PC-3 (cell line): ENCODE data around the gene AGPS. TPM values are rescaled to one million over a fixed set of nuclear protein-coding genes. Genes with fewer than 3 reads are reported as not detected.

Experiments
- ATAC-seq: fragments of 200-7000 bp; cut with Tn5 transposase; 2 replicates; pipeline ENCODE4 v1.9.1; 2020; ENCODE audit warnings: mild to moderate bottlenecking, moderate library complexity
- BruUV-seq: library from RNA; stranded (reverse); fragments of 400-500 nt; replicated peaks from 2 replicates; lab custom pipeline; 2021; lab: Mats Ljungman, UMichigan
- CTCF ChIA-PET: fragments of 300-600 bp; sonication (Branson Sonifier 250); formaldehyde crosslinking; loops from one replicate; lab custom pipeline; 2022; ENCODE audit warnings: antibody characterized with exemption; lab: Charles Lee
- POLR2A ChIA-PET: fragments of 300-600 bp; sonication (Branson Sonifier 250); formaldehyde crosslinking; loops from one replicate; lab custom pipeline; 2022; ENCODE audit warnings: antibody characterized with exemption; ENCODE audit not compliant: unreplicated experiment; lab: Charles Lee
- DNase-seq: peaks from one replicate; pipeline ENCODE4 v3.0.0-alpha.2; 2015
- H2AFZ ChIP-seq: fragments of 300-600 bp; sonication (generic); 2 replicates; pipeline ENCODE4 v1.6.0; 2016; ENCODE audit warnings: antibody characterized with exemption, low read length
- H3F3A ChIP-seq: fragments of 300-600 bp; sonication (generic); one replicate; pipeline ENCODE4 v1.6.0; 2017; ENCODE audit warnings: antibody characterized with exemption, low read length, control low read depth, mild to moderate bottlenecking; ENCODE audit not compliant: unreplicated experiment
- H3K27ac ChIP-seq: fragments of 300-600 bp; sonication (generic); 2 replicates; pipeline ENCODE4 v1.5.1; 2016; ENCODE audit warnings: mild to moderate bottlenecking, low read length
- H3K27me3 ChIP-seq: fragments of 300-600 bp; sonication (generic); 2 replicates; pipeline ENCODE4 v1.6.1; 2016; ENCODE audit warnings: low read length, mixed read lengths
- H3K36me3 ChIP-seq: fragments of 300-600 bp; sonication (generic); 2 replicates; pipeline ENCODE4 v1.6.1; 2016; ENCODE audit warnings: low read depth, mixed run types, low read length, mixed read lengths
- H3K4me1 ChIP-seq: fragments of 300-600 bp; sonication (generic); 2 replicates; pipeline ENCODE4 v1.5.1; 2016; ENCODE audit warnings: low read length; ENCODE audit not compliant: insufficient read depth
- H3K4me2 ChIP-seq: fragments of 300-600 bp; sonication (generic); 2 replicates; pipeline ENCODE4 v1.6.0; 2016; ENCODE audit warnings: low read length
- H3K4me3 ChIP-seq: fragments of 300-600 bp; sonication (generic); 2 replicates; pipeline ENCODE4 v1.5.1; 2016; ENCODE audit warnings: mild to moderate bottlenecking, low read length, mixed read lengths
- H3K79me2 ChIP-seq: fragments of 300-600 bp; sonication (generic); 2 replicates; pipeline ENCODE4 v1.6.1; 2017; ENCODE audit warnings: low read length, mixed read lengths
- H3K9ac ChIP-seq: fragments of 300-600 bp; sonication (generic); 2 replicates; pipeline ENCODE4 v1.6.0; 2016; ENCODE audit warnings: mild to moderate bottlenecking, low read length
- H3K9me2 ChIP-seq: fragments of 300-600 bp; sonication (generic); replicated peaks from 2 replicates; pipeline ENCODE4 v1.6.1; 2016; ENCODE audit warnings: mixed run types, low read length, mixed read lengths
- H3K9me3 ChIP-seq: fragments of 300-600 bp; sonication (generic); 2 replicates; pipeline ENCODE4 v1.6.1; 2016; ENCODE audit warnings: low read length, mixed read lengths
- H4K20me1 ChIP-seq: fragments of 300-600 bp; sonication (generic); 2 replicates; pipeline ENCODE4 v1.6.1; 2016; ENCODE audit warnings: low read length, mixed read lengths
- EZH2 ChIP-seq: fragments of 300-600 bp; sonication (generic); IDR thresholded peaks from one replicate; pipeline ENCODE4 v1.6.1; 2017; ENCODE audit warnings: antibody characterized with exemption, mild to moderate bottlenecking, low read length; ENCODE audit not compliant: unreplicated experiment
- EZH2phosphoT487 ChIP-seq: fragments of 300-600 bp; sonication (generic); IDR thresholded peaks from 2 replicates; pipeline ENCODE4 v1.6.1; 2018; ENCODE audit warnings: mild to moderate bottlenecking, antibody characterized with exemption, low read length, borderline replicate concordance
- intact Hi-C: fragments of 100-400 bp; cut with micrococcal nuclease; formaldehyde crosslinking; loops from 2 replicates; pipeline ENCODE4 v1.9.0; 2023
- total RNA-seq: library from RNA; depleted of rRNA; stranded (reverse); fragments of >200 nt; gene quantifications from 2 replicates; pipeline ENCODE4 v1.2.3, GENCODE V29; 2014
- TF ChIP-seq, protein P1 (sequence below): fragments of 300-600 bp; sonication (generic); conservative IDR thresholded peaks from 2 replicates; pipeline ENCODE4 v1.5.1; 2017; ENCODE audit warnings: antibody characterized with exemption, low read depth, mild to moderate bottlenecking, low read length

Gene AGPS
- total RNA-seq, 1 experiment from 2014 or later: 147 TPM

DNA sequence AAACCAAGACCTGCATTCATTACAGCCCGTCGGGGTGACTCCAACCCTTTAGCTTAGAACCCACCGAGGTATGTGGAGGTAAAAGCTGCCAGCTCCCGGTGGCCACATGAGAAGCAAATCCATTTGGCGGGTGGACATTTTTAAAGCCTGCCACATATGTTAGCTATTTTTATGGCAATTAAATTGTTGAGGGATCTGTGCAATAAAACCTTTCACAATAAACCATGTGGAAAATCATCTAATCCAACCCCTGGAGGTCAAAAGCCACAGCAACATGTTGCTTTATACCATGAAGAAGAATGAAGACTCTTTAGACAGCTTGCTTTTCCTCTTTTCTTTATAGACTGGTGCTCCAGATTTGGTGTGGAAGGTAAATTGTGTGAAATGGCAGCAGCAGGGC is 176.3 kb downstream of the AGPS start:
- DNase-seq: no peak
- no peaks in the 10 kb centered on the region for H3K36me3 ChIP-seq
- no peak overlapping the region for H3K4me3 ChIP-seq
- H3K27ac ChIP-seq: no peak overlapping the region
- H4K20me1 ChIP-seq: no peaks in the 10 kb centered on the region
- no peak overlapping the region for H3K9ac ChIP-seq
- H3K9me2 ChIP-seq: no peaks in the 10 kb centered on the region
- H3K27me3 ChIP-seq: no peaks in the 10 kb centered on the region
- no peaks in the 10 kb centered on the region for H3K79me2 ChIP-seq
- no peaks in the 10 kb centered on the region for H3K9me3 ChIP-seq
- peaks cover 6% of the 10 kb centered on the region for H3K4me1 ChIP-seq
- TF ChIP-seq, protein P1, sequence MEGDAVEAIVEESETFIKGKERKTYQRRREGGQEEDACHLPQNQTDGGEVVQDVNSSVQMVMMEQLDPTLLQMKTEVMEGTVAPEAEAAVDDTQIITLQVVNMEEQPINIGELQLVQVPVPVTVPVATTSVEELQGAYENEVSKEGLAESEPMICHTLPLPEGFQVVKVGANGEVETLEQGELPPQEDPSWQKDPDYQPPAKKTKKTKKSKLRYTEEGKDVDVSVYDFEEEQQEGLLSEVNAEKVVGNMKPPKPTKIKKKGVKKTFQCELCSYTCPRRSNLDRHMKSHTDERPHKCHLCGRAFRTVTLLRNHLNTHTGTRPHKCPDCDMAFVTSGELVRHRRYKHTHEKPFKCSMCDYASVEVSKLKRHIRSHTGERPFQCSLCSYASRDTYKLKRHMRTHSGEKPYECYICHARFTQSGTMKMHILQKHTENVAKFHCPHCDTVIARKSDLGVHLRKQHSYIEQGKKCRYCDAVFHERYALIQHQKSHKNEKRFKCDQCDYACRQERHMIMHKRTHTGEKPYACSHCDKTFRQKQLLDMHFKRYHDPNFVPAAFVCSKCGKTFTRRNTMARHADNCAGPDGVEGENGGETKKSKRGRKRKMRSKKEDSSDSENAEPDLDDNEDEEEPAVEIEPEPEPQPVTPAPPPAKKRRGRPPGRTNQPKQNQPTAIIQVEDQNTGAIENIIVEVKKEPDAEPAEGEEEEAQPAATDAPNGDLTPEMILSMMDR: no peak
- TF ChIP-seq EZH2phosphoT487 (no peak), EZH2 (no peak)
- ATAC-seq: no peak
- no peak overlapping the region for H3K4me2 ChIP-seq
- intact Hi-C loops: no loop called here
- ChIA-PET POLR2A (no interaction called here), CTCF (no interaction called here)
- no TSS peak for BruUV-seq
- no peak overlapping the region for H2AFZ ChIP-seq
- no peaks in the 10 kb centered on the region for H3F3A ChIP-seq

DNA sequence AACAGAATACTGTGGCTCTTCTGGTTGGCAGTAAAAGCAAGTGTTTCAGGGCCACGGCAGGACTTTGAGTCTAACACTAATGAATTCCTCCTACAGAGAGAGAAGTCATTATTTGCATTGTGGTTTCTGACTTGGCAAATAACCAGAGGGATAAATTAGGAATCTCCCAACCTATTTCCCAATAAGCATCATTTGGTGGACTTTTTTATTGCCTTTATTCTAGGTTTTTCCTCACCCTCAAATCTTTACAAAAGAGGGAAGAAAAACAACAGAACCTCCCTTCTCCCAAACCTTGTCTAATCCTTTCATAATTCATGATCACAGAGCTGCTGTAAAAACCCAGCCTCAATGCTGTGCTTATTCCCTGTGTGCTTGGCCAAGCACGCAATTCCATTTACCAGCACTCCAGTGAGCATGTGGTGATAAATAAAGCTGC is 179.7 kb downstream of the AGPS start:
- H3K36me3 ChIP-seq: no peaks in the 10 kb centered on the region
- H3K79me2 ChIP-seq: no peaks in the 10 kb centered on the region
- no peaks in the 10 kb centered on the region for H3K9me2 ChIP-seq
- H2AFZ ChIP-seq: no peak overlapping the region
- peaks cover 6% of the 10 kb centered on the region for H3K4me1 ChIP-seq
- H3K4me2 ChIP-seq: no peak overlapping the region
- no peak overlapping the region for H3K9ac ChIP-seq
- no peaks in the 10 kb centered on the region for H4K20me1 ChIP-seq
- ATAC-seq (peak; percentile 73), DNase-seq (peak; percentile 72)
- CTCF ChIA-PET: no interaction called here
- no peak overlapping the region for H3K27ac ChIP-seq
- no TSS peak for BruUV-seq
- no peaks in the 10 kb centered on the region for H3K9me3 ChIP-seq
- POLR2A ChIA-PET: no interaction called here
- TF ChIP-seq EZH2phosphoT487: no peak
- TF ChIP-seq, protein P1: no peak
- TF ChIP-seq EZH2: no peak
- H3K4me3 ChIP-seq: no peak overlapping the region
- intact Hi-C loops: no loop called here
- H3F3A ChIP-seq: no peaks in the 10 kb centered on the region
- H3K27me3 ChIP-seq: no peaks in the 10 kb centered on the region

DNA sequence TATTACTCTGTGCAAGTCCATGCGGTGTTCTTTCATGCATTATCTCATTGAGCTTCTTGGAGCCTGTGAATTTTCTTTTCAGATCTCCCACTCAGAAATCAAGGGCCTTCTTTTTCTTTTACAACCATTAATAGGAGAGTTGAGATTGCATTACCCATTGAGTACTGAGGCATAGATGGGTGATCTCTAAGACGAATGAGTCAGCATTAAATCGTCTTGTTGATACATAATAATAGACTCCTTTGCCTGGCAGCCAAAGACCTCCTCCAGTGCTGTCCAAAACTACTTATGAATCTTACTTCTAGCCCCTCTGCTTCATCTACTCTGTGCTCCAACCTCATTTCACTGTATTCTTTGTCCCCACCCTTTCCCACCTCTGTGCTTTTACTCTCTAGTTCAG is 180.5 kb downstream of the AGPS start:
- no peaks in the 10 kb centered on the region for H4K20me1 ChIP-seq
- DNase-seq (peak; percentile 44), ATAC-seq (peak; percentile 38; the same call in 1 of the 2 replicates)
- H3F3A ChIP-seq: no peaks in the 10 kb centered on the region
- no peak overlapping the region for H3K27ac ChIP-seq
- peaks cover 6% of the 10 kb centered on the region for H3K4me1 ChIP-seq
- CTCF ChIA-PET: no interaction called here
- TF ChIP-seq, protein P1: no peak
- TF ChIP-seq EZH2 (no peak), EZH2phosphoT487 (no peak)
- H3K4me2 ChIP-seq: no peak overlapping the region
- POLR2A ChIA-PET: no interaction called here
- no peaks in the 10 kb centered on the region for H3K36me3 ChIP-seq
- H3K9me2 ChIP-seq: no peaks in the 10 kb centered on the region
- H3K79me2 ChIP-seq: no peaks in the 10 kb centered on the region
- no peak overlapping the region for H3K4me3 ChIP-seq
- no peak overlapping the region for H2AFZ ChIP-seq
- no TSS peak for BruUV-seq
- no peaks in the 10 kb centered on the region for H3K9me3 ChIP-seq
- intact Hi-C loops: no loop called here
- no peak overlapping the region for H3K9ac ChIP-seq
- H3K27me3 ChIP-seq: no peaks in the 10 kb centered on the region
